Activated T-helper 17 cell treated with anti-CD3 and anti-CD28 coated beads, Interleukin-2, amount 50 U/mL, for 72 hours (primary cell): ENCODE results near the gene ZDHHC9. TPM values are rescaled to one million over a fixed set of nuclear protein-coding genes. Genes with fewer than 3 reads are reported as not detected.
"Not testable (repeated sequence)": the region's sequence is repeated elsewhere in the genome, so short reads cannot be mapped to it uniquely, and the experiment has no call there.

Experiments used
- ATAC-seq: fragments of 150-1000 bp; cut with Tn5 transposase; replicated peaks from 2 replicates; pipeline ENCODE4 v1.10.0; 2021; ENCODE audit warnings: mild to moderate bottlenecking, moderate library complexity
- H3K27ac Mint-ChIP-seq: one replicate; pipeline ENCODE4 v1.8.0; 2022; ENCODE audit warnings: mixed read lengths
- H3K27me3 Mint-ChIP-seq: one replicate; pipeline ENCODE4 v1.8.0; 2022; ENCODE audit warnings: mixed read lengths
- H3K36me3 Mint-ChIP-seq: one replicate; pipeline ENCODE4 v1.8.0; 2022; ENCODE audit warnings: low read depth, mild to moderate bottlenecking, mixed read lengths
- H3K4me1 Mint-ChIP-seq: one replicate; pipeline ENCODE4 v1.8.0; 2022; ENCODE audit warnings: mixed read lengths
- H3K4me3 Mint-ChIP-seq: one replicate; pipeline ENCODE4 v1.8.0; 2022; ENCODE audit warnings: mild to moderate bottlenecking, mixed read lengths
- H3K9me3 Mint-ChIP-seq: one replicate; pipeline ENCODE4 v1.8.0; 2022; ENCODE audit warnings: mixed read lengths
- total RNA-seq, 2 donors: library from RNA; stranded (reverse); gene quantifications; one replicate each; pipeline ENCODE4 v1.2.3, GENCODE V29; 2022

The ZDHHC9 gene
- total RNA-seq: 10 to 100 TPM; 16.4 to 19.8 TPM

DNA sequence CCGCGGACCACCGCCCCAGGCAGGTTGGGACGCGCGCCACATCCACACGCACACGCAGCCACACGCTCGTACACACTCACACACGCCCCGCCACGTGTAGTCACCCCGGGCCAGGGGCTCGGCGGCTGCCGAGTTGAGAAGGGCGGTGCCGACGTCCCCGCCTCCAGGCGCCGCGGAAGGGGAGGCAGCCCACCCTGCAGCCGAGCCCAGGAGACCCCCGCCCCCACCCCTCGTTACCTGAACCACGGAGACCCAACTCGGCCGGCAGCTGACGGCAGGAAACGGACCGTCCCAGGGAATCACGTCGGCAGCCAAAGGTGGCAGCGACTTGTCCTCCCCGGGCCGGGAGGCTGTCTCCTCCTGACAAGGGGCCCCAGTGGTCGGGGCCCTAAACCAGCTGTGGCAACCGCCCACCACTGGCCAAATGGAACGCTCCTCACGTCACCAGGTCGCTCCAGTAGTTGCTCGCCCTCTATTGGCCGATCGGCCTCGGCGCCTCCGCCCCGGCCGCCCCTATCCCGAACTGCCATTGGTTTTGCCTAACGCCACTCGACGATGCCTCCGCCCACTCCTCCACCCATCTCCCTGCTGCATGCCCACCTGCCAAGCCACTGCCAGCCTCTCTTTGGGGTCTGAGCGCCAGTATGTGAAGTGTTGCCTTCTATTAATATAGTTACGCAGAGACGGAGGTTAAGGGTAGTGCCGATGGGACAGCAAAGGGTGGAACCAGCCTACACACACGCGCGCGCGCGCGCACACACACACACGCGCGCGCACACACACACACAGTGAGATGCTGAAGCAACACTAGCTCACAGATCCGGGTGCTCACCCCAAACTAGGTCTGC lies at the start of gene ZDHHC9:
TSS of gene ZDHHC9 (minus strand) at position 428 of the 848 bp plus-strand sequence. CDS start 1,941 bp downstream, outside the sequence.
- Mint-ChIP-seq H3K36me3 (peaks cover 36% of the 10 kb centered on the region), H3K4me1 (peaks cover 8% of the 10 kb centered on the region)
- ATAC-seq: peak; percentile 98

DNA sequence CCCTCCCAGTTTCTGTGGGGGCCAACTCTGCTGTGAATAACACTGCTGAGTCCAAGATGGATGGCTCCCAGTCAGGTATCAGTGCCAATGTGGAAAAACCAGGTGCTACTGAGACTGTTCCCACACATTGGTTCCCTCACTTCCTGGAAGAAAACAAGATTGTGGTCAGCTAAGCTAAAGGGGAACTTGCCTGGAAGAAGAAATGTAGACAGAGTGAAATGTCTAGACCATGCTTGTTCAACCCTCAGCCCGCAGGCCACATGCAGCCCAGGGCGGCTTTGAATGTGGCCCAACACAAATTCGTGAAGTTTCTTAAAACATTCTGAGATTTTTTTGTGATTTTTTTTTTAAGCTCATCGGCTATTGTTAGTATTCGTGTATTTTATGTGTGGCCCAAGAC lies 33.7 kb upstream of the ZDHHC9 start:
- no peak for ATAC-seq
- H3K4me1 Mint-ChIP-seq: no peaks in the 10 kb centered on the region
- no peaks in the 10 kb centered on the region for H3K9me3 Mint-ChIP-seq
- H3K27me3 Mint-ChIP-seq: no peaks in the 10 kb centered on the region
- H3K36me3 Mint-ChIP-seq: no peaks in the 10 kb centered on the region
- no peak overlapping the region for H3K27ac Mint-ChIP-seq
- no peak overlapping the region for H3K4me3 Mint-ChIP-seq

More for the DNA sequence above, at the start of gene ZDHHC9:
- Mint-ChIP-seq H3K9me3 (no peaks in the 10 kb centered on the region), H3K4me3 (peak within 1 kb of the TSS; percentile 92), H3K27ac (peak within 1 kb of the TSS; percentile 85), H3K27me3 (no peaks in the 10 kb centered on the region)

GRCh38 chrX:129876771-129877305 lies 33.2 kb upstream of the ZDHHC9 start:
- no peaks in the 10 kb centered on the region for H3K27me3 Mint-ChIP-seq
- H3K36me3 Mint-ChIP-seq: no peaks in the 10 kb centered on the region
- no peaks in the 10 kb centered on the region for H3K4me1 Mint-ChIP-seq
- no peak for ATAC-seq
- H3K9me3 Mint-ChIP-seq: no peaks in the 10 kb centered on the region
- no peak overlapping the region for H3K4me3 Mint-ChIP-seq
- H3K27ac Mint-ChIP-seq: no peak overlapping the region

DNA sequence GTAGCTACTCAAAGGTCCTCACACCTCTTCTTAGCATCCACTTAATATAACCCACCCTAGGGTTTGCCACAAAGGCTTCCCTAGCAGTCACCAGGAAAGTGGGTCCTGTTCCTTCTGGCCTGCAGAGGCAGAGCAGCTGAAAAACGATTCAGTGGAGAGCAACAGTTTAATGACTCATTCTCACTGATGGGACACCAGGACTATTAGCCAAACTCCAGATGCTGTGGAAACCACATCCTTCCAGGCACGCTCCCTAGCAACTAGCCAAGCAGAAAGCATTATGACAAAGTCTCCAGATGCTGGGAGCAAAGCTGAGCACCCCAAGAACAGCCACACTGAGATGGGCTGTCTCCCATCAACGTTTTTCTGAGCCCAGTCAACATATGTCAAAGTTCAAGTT lies 32.0 kb upstream of the ZDHHC9 start:
- Mint-ChIP-seq H3K4me1 (no peaks in the 10 kb centered on the region), H3K27ac (no peak overlapping the region), H3K27me3 (no peaks in the 10 kb centered on the region), H3K4me3 (no peak overlapping the region), H3K36me3 (no peaks in the 10 kb centered on the region), H3K9me3 (no peaks in the 10 kb centered on the region)
- ATAC-seq: no peak

DNA sequence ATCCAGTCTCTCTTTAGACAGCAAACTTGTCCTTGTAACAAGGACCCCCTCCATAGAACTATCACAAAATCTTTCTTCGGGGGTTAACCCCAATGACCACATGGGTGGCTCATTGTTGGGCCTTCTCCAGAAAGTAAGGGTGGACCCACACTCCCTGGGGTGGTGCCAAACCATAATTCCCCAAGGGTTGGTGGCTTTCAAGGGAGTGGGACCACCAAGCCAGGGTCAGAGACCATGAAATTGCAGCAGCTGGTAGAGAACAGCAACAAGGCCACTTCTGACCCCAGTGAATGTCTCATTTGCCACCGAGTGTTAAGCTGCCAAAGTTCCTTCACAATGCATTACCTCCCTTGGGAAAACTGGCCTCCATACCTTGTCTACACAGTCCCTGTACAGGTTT lies 28.8 kb upstream of the ZDHHC9 start:
- Mint-ChIP-seq H3K4me3 (no peak overlapping the region), H3K4me1 (no peaks in the 10 kb centered on the region), H3K27me3 (no peaks in the 10 kb centered on the region), H3K9me3 (no peaks in the 10 kb centered on the region), H3K27ac (no peak overlapping the region), H3K36me3 (no peaks in the 10 kb centered on the region)
- no peak for ATAC-seq

- H3K27me3 Mint-ChIP-seq, H3K27ac Mint-ChIP-seq, H3K4me3 Mint-ChIP-seq, H3K36me3 Mint-ChIP-seq, H3K9me3 Mint-ChIP-seq, H3K4me1 Mint-ChIP-seq, ATAC-seq: not testable (repeated sequence)
Measured at GRCh38 chrX:129866321-129866720, 22.6 kb upstream of the ZDHHC9 start.

- not testable (repeated sequence) for H3K27ac Mint-ChIP-seq, H3K36me3 Mint-ChIP-seq, H3K9me3 Mint-ChIP-seq, ATAC-seq, H3K4me1 Mint-ChIP-seq, H3K27me3 Mint-ChIP-seq, H3K4me3 Mint-ChIP-seq
Measured at GRCh38 chrX:129859134-129859533, 15.4 kb upstream of the ZDHHC9 start.

DNA sequence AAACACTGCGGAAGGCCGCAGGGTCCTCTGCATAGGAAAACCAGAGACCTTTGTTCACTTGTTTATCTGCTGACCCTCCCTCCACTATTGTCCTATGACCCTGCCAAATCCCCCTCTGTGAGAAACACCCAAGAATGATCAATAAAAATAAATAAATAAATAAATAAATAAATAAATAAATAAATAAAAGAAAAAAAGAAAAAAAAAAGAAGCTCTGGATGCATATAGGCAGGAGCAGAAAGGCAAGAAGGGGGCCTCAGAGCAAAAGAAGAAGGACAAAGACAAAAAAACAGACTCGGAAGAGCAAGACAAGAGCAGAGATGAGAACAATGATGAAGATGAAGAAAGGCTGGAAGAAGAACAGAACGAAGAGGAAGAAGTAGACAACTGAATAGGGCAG lies 8.1 kb upstream of the ZDHHC9 start:
- H3K9me3 Mint-ChIP-seq, H3K27ac Mint-ChIP-seq, H3K27me3 Mint-ChIP-seq, H3K36me3 Mint-ChIP-seq, H3K4me1 Mint-ChIP-seq, H3K4me3 Mint-ChIP-seq, ATAC-seq: not testable (repeated sequence)

- Mint-ChIP-seq H3K27ac (no peak overlapping the region), H3K4me3 (no peak overlapping the region), H3K36me3 (peaks cover 12% of the 10 kb centered on the region)
Measured at GRCh38 chrX:129846716-129847115, 3.0 kb upstream of the ZDHHC9 start.

DNA sequence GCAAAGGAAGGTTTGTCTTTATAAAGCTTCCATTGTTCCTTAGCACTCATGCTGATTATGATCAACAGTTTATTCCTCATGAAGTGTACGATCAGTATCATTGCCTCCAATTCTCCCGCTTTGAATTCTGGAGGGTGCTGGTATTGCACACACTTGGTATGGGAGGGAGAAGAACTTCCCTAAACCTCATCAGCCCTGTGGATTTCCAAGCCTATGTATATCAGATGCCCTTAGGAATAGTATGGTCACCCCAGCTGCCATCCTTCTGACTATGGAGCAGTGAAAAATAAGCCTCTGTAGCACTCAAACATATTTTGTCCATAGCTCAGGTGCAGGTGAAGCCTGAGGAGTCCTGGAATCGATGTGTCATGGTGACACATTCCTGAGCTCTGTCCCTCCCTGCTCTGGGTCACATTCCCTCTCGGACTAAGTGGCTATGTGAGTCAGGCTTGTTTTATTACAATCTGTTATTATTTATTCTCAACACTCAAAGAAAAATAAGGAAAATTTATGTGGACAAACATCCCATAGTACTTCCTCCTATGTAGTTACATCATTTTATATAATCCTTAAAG lies 2.0 kb upstream of the ZDHHC9 start:
- peaks cover 4% of the 10 kb centered on the region for H3K4me1 Mint-ChIP-seq
- H3K27me3 Mint-ChIP-seq: no peaks in the 10 kb centered on the region
- ATAC-seq: no peak
- H3K9me3 Mint-ChIP-seq: no peaks in the 10 kb centered on the region
- H3K27ac Mint-ChIP-seq: no peak overlapping the region
- no peak overlapping the region for H3K4me3 Mint-ChIP-seq
- H3K36me3 Mint-ChIP-seq: peaks cover 22% of the 10 kb centered on the region

More at GRCh38 chrX:129846716-129847115, 3.0 kb upstream of the ZDHHC9 start:
- no peaks in the 10 kb centered on the region for H3K27me3 Mint-ChIP-seq
- ATAC-seq: no peak
- no peaks in the 10 kb centered on the region for H3K9me3 Mint-ChIP-seq
- no peaks in the 10 kb centered on the region for H3K4me1 Mint-ChIP-seq

GRCh38 chrX:129843209-129843458 lies 552 bp downstream of the ZDHHC9 start:
- Mint-ChIP-seq H3K27me3 (no peaks in the 10 kb centered on the region), H3K4me3 (peak overlapping the region; percentile 92), H3K27ac (peak overlapping the region; percentile 85)

GRCh38 chrX:129842510-129843208 lies 1.0 kb downstream of the ZDHHC9 start:
- H3K9me3 Mint-ChIP-seq: no peaks in the 10 kb centered on the region
- H3K27ac Mint-ChIP-seq: peak overlapping the region; percentile 85
- H3K36me3 Mint-ChIP-seq: peaks cover 36% of the 10 kb centered on the region
- no peak for ATAC-seq
- H3K4me1 Mint-ChIP-seq: peaks cover 8% of the 10 kb centered on the region
- no peaks in the 10 kb centered on the region for H3K27me3 Mint-ChIP-seq
- peak overlapping the region; percentile 92 for H3K4me3 Mint-ChIP-seq

More at GRCh38 chrX:129843209-129843458, 552 bp downstream of the ZDHHC9 start:
- peaks cover 8% of the 10 kb centered on the region for H3K4me1 Mint-ChIP-seq
- H3K9me3 Mint-ChIP-seq: no peaks in the 10 kb centered on the region
- peaks cover 36% of the 10 kb centered on the region for H3K36me3 Mint-ChIP-seq
- no peak for ATAC-seq

- Mint-ChIP-seq H3K4me1 (peaks cover 8% of the 10 kb centered on the region), H3K4me3 (no peak overlapping the region), H3K27me3 (no peaks in the 10 kb centered on the region), H3K9me3 (no peaks in the 10 kb centered on the region), H3K27ac (peak overlapping the region; percentile 50), H3K36me3 (peaks cover 45% of the 10 kb centered on the region)
- no peak for ATAC-seq
Measured at GRCh38 chrX:129840344-129840743, 3.3 kb downstream of the ZDHHC9 start.

DNA sequence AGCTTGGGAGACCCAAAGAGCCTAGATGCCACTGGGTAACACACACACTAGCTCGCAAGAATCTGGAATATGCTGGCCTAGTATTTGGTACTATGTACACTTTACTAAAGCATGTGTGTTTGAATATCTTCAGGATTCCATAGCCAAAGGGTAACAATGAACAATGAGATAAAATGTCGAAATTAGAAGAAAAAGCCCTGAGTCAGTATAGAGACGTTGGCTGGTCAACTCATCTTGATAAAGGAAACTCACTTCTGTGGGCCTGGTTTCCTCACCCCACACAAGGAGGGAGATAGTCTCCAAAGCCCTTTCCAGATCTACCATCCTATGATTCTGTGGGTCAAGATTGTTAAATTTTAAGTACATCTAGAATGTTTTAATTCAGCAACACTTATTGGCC lies 6.9 kb downstream of the ZDHHC9 start:
- Mint-ChIP-seq H3K27me3 (no peaks in the 10 kb centered on the region), H3K4me1 (peaks cover 14% of the 10 kb centered on the region), H3K27ac (no peak overlapping the region), H3K4me3 (no peak overlapping the region), H3K36me3 (peaks cover 40% of the 10 kb centered on the region), H3K9me3 (no peaks in the 10 kb centered on the region)
- no peak for ATAC-seq
